GM18519 (cell line): ENCODE results near the gene CDCA3.

Experiments used
- ATAC-seq: cut with Tn5 transposase; IDR thresholded peaks from one replicate; pipeline ENCODE4 v1.9.1; 2021; ENCODE audit warnings: mild to moderate bottlenecking, moderate library complexity; ENCODE audit not compliant: unreplicated experiment, low FRiP score

The CDCA3 gene

DNA sequence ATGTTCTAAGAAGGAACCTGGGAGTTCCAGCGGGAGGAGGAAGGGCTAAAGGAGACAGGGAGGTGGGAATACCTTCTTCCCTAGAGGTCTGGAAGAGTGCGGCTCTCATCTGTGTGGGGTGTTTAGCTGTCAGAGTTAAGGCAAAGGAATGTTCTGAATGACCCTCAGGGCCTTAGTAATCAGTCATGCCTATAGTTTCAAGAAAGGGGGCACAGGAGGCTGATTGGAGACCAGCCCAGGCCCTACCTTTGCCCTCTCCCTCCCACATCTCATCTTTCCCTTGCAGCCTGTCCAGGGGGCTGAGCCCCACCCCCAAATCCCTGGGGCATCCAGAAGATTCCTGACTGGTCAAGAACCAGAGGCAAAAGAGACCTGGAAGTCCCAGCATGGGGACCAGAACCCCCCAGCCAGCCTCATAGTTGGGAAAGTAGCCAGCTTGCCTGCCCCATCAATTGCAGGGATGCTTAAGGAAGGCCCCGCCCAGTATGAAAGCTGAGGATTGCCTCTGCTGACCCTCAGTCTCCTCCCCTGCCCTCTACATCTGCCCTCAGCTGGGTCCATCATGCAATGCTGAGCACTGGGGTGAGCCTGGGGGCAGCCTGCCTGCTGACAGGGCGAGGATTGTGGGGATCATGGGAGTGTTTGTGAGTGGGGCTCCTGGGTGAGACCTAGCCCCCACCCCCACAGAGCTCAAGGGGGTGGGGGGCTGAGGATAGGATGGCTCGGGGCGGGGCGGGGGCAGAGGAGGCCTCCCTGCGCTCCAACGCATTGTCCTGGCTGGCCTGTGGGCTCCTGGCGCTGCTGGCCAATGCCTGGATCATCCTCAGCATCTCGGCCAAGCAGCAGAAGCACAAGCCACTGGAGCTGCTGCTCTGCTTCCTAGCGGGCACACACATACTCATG is 27.7 kb downstream of the CDCA3 start:
- no peak for ATAC-seq

DNA sequence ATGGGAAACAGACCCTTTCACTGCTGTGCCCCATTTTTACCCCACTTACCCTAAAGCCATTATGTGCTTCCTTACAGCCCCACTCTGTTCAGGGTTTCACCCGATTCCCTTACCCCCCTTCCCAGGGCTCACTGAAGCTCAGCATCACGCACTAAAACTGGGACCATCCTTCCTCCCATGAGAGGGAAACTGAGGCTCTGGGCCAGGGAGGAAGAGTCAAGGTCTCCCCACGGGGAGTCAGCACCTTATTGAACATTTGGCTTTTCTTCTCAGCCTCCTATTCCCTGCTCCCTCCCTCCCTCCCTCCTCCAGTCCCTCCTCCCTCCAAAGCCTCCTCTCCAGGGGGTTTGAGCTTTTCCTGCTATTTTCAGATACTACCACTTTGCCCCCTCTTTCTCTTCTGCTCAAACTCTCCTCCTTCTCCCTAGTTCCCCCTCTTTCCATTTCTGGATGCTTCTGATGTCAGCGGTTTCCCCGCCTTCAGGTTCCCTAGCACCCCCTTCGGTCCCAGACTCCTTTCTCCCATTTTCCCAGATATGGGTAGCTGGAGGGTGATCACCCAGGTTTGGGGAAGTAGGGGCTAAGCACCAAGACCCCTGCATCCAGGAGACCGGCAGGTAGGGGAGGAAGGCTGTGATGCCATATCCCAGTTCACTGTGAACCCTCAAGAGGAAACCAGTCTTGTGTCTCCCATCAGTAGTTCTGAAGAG is 28.5 kb downstream of the CDCA3 start:
- ATAC-seq: no peak

GRCh38 chr12:6821591-6822425 is 29.3 kb downstream of the CDCA3 start, which contains the start of gene GPR162:
Gene GPR162 (plus strand): TSS chr12:6821821. CDS start chr12:6823899, 2,078 bp downstream.
- no peak for ATAC-seq

GRCh38 chr12:6820166-6820565 is 30.9 kb downstream of the CDCA3 start:
- ATAC-seq: no peak

DNA sequence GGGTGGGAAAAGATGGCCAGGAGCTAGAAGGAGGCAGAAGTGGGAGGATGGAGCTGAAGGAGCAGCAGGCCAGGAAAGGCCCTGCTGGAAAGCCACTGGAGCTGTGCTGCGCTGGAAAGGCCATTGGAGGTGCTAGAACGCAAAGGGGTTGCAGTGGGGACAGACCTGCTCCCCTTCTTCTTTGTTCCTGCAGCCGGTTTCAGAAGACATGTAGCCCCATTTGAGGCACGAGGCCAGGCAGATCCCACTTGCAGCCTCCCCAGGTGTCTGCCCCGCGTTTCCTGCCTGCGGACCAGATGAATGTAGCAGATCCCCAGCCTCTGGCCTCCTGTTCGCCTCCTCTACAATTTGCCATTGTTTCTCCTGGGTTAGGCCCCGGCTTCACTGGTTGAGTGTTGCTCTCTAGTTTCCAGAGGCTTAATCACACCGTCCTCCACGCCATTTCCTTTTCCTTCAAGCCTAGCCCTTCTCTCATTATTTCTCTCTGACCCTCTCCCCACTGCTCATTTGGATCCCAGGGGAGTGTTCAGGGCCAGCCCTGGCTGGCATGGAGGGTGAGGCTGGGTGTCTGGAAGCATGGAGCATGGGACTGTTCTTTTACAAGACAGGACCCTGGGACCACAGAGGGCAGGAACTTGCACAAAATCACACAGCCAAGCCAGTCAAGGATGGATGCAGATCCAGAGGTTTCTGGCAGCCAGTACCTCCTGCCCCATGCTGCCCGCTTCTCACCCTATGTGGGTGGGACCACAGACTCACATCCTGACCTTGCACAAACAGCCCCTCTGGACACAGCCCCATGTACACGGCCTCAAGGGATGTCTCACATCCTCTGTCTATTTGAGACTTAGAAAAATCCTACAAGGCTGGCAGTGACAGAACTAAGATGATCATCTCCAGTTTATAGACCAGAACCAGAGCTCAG is 31.7 kb downstream of the CDCA3 start:
- no peak for ATAC-seq

DNA sequence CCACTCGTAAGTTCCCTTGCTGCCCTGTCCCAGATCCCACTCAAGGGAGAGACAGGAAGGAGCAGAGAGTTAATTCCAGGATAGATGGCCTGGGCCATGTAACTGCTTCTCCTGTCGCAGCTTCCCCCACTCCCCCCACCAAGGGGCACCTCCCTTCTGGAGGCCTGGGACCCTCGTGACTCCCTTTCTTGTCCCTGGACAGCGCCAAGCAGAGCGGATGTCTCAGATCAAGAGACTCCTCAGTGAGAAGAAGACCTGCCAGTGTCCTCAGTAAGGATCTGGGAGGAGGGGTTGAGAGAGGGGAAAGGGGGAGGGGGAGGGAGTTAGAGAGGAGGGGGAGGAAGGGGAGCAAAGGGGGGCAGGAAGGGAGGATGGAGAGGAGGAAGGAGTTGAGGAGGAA is 32.4 kb downstream of the CDCA3 start:
- no peak for ATAC-seq

DNA sequence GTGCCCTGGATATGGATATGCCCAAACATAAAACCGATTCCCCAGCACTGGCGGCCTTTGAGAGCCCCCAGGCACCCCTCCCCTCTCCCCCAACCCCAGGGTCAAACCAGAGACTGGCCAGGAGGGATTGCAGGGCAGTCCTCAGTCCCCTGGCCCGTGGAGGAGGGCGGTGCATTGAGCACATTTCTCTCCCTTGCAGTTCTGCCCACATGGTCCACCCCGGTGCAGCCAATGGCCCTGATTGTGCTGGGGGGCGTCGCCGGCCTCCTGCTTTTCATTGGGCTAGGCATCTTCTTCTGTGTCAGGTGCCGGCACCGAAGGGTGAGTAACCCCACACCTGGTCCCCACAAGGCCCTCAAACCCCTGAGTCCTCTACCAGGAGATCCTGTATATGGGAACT is 32.9 kb downstream of the CDCA3 start:
- ATAC-seq: no peak

- no peak for ATAC-seq
These were observed 33.4 kb downstream of the CDCA3 start for GRCh38 chr12:6817662-6818157.

DNA sequence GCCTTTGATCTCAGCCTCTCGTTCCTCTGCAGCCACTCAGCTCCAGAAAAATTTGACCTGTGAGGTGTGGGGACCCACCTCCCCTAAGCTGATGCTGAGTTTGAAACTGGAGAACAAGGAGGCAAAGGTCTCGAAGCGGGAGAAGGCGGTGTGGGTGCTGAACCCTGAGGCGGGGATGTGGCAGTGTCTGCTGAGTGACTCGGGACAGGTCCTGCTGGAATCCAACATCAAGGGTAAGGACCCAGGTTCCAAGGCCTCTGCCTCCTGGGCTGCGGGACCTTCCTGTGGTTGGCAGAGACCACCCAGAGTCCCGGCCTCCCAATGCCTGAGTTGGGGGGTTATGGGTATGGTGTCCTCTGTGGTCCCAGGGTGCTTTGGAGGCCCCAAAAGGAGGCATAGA is 34.0 kb downstream of the CDCA3 start:
- ATAC-seq: no peak

- no peak for ATAC-seq
These were observed 34.5 kb downstream of the CDCA3 start for GRCh38 chr12:6816598-6816997.

DNA sequence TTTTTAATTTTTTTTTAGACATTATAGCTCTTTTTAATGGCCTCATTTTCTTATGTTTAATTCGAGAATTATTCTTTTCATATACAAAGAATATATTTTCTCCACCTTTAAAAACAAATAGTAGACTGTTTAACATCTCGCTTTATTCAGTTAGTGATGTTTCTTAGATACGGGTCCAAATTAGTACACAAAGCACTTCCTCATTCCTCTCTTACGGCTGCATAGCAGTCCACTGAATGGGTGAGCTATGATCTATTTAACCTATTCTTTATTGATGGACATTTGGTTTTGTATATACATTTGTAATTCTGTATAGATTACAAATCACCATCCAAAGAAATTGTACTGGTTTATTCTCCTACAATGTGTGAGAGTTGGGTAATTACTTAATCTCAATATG is 37.7 kb downstream of the CDCA3 start:
- ATAC-seq: no peak

DNA sequence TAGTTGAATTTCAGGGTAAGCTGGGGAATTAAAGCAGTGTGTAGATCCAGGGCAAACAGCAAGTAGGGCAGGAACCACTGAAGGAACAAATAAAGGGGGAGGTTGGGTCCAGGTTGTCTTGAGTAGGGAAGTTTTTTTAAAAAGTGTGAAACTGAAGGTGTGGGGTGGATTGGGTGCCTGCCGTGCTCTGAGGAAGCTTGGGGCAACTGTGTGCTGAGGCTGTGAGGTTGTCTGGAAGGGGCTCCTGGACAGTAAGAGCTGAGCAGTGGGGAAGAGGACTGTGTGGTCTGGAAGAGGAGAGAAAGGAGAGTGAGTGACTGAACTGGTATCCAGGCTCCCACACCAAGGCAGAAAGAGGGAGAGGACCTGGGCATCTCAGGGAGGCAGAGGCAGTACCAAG is 40.3 kb downstream of the CDCA3 start:
- ATAC-seq: no peak

GRCh38 chr12:6809056-6809455 is 42.0 kb downstream of the CDCA3 start:
- no peak for ATAC-seq

DNA sequence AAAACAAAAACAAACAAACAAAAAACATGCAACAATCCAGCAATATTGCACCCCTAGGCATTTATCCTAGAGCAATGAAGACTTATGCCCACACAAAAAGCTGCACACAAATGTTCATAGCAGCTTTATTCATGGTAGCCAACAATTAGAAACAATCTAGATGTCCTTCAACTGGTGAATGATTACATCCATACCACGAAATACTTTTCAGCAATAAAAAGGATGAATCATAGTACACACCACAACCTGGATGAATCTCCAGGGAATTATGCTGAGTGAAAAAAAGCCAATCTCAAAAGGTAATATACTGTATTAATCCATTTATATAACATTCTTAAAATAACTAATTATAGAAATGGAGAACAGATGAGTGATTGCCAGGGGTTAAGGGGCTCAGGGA is 43.9 kb downstream of the CDCA3 start:
- no peak for ATAC-seq

- no peak for ATAC-seq
These were observed 51.9 kb downstream of the CDCA3 start for GRCh38 chr12:6799147-6799546.
